HG02623 (cell line): ENCODE measurements around the gene RPL21.
A peak's percentile ranks its signal among the peaks of the same experiment; 100 is the strongest.
"Not testable (repeated sequence)": the region's sequence is repeated elsewhere in the genome, so short reads cannot be mapped to it uniquely, and the experiment has no call there.

Experiments
- ATAC-seq: cut with Tn5 transposase; IDR thresholded peaks from one replicate; pipeline ENCODE4 v1.9.1; 2021; ENCODE audit warnings: moderate library complexity; ENCODE audit not compliant: unreplicated experiment

RPL21 gene

DNA sequence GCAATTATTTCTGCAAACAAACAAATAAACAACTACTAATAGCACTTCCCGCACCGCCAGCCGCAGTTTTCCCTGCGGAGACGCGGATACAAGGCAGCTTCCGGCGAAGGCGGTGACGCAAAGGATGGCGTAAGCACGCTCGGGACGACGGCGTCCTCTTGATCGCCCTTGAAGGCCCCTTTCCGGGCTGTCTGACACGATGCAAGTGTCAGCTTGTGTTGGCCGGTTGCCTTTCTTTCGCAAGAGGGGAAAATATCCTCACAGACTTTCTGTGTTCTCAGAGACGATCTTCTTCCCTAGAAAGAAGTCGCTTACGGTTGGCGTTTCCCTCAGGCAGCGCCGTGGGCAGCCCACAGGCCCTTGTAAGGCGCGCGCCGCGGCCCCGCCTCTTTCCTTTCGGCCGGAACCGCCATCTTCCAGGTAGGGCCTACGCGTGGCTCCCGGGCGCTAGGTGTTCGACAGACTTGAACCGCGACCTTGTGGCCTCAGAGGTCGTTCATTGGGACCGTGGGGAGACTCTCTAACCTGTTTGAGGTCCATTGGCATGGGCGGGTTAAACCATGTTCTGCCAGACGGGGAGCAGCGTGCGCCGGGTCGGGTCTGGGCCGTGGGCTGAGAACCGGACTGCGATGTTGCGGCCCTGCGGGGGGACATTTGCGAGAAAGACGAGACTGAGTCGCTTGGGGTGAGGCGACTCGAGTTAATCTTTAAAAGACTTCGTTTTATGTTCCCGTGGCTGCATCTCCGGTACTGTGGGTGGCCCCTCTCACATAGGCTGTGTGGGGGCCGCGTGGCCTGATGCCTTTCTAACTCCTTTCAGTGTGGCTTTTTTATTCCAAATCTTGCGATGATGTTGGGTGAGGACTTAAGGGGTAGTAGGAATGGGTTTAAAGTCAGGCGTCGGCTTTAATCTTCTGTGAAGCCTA lies at the start of gene RPL21:
TSS of gene RPL21 (plus strand) at position 393 of the 926 bp plus-strand sequence. CDS start 2,219 bp downstream, outside the sequence.
- ATAC-seq: peak; percentile 91

DNA sequence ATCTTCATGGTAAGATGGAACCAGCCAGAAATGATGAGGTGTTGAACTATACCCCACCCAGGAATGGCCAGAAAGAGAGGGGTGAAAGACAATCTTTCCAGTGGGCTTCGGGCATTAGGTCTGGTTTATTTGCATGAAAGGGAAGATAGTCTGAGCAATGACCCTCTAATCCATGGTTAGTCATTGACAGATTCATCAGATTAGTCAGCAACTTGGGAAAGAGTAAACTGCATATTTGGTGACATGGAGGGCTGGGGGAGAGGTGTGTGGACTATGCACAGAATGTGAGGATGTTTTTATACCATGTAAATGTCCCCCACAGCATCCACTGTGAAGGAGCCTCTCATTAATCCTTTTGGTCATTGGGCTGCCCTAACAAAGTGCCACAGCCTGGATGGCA lies 49.7 kb upstream of the RPL21 start:
- ATAC-seq: no peak

DNA sequence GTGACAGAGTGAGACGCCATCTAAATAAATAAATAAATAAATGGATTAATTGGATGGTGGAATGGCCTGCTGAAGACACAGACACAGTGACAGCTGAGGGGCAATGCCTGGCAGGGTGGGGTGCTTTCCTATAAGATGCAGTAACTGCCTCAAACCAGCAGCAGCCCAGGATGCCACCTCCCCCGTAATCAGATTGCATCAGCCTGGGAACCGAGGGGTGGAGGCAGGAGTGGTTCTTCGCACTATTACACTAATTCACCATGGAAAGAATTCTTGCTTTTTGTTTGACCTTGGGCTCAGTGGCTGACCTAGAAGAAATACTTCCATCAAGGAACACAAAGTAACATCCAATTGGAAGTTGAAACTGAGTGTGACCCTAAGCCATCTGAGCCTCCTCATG lies 48.2 kb upstream of the RPL21 start:
- no peak for ATAC-seq

DNA sequence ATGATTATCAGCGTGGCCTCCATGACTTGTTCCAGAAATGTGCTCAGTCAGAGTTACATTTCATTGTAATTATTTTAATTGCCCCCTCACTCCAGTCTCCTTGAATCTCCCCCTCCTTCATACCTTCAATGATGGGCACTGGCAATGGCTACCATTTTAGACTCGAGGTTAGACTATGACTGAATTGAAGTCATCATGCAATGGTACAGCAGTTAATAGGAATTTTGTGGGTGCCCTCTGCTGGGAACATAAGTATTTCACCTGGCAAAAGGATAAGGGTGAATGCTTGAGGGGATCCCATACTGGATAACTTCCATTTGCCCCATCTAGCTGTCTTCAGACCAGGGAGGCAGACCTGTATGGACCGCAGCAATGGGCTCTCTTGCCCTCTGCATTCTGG lies 47.5 kb upstream of the RPL21 start:
- no peak for ATAC-seq

DNA sequence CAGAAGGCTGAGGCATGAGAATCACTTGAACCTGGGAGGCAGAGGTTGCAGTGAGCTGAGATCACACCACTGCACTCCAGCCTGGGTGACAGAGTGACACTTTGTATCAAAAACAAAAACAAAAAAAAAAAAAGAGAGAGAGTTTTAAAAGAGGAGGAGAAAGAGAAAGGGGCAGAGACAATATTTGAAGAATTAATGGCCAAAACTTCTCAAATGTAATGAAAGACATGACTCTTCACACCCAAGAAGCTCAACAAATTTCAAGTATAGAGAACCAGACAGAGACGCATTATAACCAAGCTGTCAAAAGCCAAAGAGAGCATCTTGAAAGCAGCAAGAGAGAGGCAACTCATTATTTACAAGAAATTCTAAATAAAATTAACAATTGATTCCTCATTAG lies 42.8 kb upstream of the RPL21 start:
- no peak for ATAC-seq

DNA sequence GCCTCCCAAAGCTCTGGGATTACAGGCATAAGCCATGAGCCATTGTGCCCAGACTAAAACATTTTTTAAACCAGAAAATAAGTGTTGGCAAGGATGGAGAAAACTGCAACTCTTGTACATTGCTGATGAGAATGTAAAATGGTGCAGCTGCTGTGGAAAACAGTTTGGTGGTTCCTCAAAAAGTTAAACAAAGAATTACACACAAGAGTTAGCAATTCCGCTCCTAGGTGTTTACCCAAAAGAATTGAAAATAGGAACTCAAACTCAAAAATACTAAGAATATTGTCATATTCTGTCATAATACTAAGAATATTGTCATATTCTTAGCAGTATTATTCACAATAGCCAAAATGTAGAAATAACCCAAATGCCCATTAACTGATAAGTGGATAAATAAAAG lies 40.1 kb upstream of the RPL21 start:
- no peak for ATAC-seq

DNA sequence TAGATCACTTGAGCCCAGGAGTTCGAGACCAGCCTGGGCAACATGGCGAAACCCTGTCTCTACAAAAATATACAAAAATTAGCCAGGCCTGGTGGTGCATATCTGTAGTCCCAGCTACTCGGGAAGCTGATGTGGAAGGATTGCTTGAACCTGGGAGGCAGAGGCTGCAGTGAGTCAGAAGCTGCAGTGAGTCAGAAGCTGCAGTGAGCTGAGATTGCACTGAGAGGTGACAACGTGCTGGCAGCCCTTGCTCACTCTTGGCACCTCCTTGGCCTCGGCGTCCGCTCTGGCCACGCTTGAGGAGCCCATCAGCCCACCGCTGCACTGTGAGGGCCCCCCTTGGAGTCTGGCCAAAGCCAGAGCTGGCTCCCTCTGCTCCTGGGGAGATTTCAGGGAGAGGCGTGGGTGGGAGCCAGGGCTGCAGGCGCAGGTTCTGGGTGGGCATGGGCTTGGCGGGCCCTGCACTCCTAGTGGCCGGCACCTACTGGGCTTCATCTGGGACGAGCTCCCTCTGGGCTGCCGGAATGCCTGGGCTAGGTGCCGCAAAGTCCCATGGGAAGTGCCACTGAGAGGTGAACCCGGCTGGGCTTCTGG lies 39.5 kb upstream of the RPL21 start:
- ATAC-seq: no peak

DNA sequence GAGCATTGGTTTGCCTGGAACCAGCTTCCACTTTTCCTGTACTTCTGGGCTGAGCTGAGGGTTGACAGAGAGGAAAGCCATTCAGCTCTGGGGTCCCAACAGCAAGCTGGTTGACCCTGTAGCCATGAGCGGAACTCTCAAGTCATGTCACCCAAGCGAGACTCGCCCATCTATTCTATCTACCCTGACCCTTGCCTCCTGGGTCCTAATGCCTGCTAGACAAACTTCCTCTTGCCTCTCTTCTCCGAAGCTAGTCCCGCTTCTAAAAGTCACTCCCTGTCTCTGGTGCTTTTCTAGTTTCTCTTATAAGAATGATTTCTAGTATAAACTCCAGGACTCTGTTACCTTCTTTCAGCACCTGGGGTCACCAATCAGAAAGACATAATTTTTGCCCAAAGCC lies 38.0 kb upstream of the RPL21 start:
- not testable (repeated sequence) for ATAC-seq

DNA sequence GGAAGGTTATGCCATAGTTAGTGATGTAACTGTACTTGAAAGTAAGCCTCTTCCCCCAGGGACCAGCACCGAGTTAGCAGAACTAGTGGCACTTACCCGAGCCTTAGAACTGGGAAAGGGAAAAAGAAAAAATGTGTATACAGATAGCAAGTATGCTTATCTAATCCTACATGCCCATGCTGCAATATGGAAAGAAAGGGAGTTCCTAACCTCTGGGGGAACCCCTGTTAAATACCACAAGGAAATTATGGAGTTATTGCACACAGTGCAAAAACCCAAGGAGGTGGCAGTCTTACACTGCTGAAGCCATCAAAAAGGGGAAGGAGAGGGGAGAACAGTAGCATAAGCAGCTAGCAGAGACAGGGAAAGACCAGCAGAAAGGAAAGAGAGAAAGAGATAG lies 33.6 kb upstream of the RPL21 start:
- not testable (repeated sequence) for ATAC-seq

DNA sequence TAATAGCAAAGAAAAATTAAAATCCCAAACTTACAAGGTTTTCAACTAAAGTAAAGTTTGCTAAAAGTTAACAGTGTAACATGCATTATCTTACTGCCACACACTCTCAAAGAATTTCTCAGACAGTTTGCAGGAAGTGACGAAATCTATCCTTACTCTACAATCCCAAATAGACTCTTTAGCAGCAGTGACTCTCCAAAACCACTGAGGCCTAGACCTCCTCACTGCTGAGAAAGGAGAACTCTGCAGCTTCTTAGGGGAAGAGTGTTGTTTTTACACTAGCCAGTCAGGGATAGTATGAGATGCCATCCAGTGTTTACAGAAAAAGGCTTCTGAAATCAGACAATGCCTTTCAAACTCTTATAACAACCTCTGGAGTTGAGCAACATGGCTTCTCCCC lies 32.5 kb upstream of the RPL21 start:
- not testable (repeated sequence) for ATAC-seq

DNA sequence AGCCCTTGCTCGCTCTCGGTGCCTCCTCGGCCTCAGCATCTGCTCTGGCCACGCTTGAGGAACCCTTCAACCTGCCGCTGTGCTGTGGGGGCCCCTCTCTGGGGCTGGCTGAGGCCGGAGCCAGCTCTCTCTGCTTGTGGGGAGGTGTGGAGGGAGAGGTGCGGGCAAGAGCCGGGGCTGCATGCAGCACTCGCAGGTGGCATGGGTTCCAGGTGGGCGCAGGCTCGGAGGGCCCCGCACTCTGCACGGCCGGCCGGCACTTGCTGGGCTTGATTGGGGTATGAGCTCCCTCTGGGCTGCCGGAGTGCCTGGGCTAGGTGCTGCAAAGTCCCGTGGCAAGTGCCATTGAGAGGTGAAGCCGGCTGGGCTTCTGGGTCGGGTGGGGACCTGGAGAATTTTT lies 31.7 kb upstream of the RPL21 start:
- ATAC-seq: no peak

DNA sequence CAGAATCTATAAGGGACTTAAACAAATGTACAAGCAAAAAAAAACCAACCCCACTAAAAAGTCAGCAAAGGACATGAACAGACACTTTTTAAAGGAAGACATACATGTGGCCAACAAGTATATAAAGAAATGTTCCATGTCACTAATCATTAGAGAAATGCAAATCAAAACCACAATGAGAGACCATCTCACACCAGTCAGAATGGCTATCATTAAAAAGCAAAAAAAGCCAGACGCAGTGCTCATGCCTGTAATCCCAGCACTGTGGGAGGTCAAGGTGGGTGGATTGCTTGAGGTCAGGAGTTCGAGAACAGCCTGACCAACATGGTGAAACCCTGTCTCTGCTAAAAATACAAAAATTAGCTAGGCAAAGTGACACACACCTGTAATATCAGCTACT lies 29.3 kb upstream of the RPL21 start:
- ATAC-seq: peak; percentile 61

DNA sequence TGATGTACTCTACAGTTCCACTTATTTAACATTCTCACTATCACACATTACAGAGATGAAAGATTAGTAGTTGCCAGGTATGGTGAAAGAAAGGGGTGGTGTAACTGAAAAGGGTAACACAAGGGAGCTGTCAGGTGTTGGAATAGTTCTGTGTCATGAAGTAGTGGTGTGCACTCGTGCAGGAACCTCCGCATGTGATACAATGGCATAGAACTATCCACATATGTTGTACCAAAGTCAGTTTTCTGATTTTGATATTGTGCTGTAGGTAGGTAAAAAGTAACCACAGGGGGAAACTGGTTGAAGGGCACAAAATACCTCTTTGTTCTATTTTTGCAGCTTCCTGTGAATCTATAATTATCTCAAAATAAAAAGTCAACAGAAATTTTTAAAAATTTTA lies 24.4 kb upstream of the RPL21 start:
- ATAC-seq: no peak

DNA sequence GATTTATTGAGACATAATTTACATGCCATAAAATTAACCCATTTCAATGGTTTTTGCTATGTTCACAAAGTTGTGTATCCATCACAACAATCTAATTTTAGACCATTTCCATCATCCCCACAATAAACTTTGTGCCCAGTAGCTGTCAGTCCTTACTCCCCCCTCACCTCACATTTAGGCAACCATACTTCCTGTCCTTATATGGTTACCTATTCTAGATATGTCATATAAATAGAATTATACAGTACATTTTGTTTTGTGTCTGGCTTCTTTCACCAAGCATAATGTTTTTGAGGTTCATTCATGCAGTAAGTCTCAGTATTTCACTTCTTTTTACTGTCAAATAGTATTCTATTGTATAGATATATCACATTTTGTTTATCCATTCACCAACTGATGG lies 23.2 kb upstream of the RPL21 start:
- no peak for ATAC-seq

DNA sequence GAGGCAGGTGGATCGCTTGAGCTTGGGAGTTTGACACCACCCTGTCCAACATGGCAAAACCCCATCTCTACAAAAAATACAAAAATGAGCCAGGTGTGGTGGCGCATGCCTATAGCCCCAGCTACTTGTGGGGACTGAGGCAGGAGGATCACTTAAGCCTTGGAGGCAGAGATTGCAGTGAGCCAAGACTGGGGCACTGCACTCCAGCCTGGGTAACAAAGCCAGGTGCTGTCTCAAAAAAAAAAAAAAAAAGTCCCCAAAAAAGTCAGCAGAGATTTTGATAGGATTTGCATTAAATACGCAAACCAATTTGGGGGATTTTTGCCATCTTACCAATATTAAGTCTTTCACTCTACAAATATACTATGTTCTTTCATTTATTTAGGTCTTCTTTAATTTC lies 21.7 kb upstream of the RPL21 start:
- no peak for ATAC-seq

DNA sequence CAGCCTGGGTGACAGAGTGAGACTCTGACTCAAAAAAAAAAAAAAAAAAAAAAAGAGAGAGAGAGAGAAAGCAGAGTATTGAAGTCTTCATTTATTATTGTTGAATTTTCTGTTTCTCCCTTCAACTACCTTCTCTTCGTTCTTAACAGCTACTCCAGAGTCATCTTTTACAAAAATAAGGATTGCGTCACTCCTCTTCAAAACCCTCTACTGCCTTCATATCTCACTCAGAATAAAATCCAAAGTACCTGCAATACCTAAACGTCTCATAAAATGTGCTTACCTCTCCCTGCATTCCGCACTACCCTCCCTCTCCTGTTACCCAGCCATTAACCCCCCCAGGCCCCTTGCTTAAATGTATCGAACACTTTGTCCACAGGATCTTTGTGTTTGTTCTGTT lies 17.4 kb upstream of the RPL21 start:
- ATAC-seq: no peak

DNA sequence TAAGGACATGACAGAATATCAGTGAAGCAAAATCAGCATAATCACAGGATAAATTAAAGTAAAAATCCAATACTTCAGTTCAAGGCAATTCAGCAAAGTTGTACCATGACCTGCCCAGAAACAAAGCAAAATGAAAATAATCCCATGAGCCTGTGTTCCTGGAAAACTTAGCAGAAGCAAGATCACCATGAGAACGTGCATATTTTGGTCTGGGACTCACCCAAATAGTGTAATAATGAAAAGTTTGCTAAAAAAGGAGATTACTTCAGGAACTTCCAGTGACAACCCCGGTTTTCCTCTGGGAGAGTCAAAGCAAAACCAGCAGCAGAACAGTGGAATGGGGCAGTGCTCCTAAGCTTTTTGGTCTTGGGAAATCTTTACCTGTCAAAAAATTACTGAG lies 14.9 kb upstream of the RPL21 start:
- ATAC-seq: no peak

DNA sequence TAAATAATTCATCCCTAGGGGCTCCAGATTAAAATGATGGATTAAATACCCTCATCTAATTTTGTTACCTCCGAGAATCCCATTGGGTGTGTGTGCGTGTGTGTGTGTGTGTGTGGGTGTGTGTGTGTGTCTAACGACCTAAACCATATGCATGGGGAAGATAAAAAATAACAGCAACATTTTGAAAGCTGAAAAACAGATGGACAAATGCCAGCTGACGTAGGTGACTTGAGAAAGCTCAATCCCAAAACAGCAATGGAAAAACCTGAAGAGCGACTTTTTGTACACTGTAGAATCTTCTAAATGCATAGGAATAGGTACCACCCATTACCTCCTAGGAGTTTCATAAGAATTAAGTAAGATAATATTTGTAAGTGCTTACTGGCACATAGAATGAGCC lies 8.7 kb upstream of the RPL21 start:
- no peak for ATAC-seq

DNA sequence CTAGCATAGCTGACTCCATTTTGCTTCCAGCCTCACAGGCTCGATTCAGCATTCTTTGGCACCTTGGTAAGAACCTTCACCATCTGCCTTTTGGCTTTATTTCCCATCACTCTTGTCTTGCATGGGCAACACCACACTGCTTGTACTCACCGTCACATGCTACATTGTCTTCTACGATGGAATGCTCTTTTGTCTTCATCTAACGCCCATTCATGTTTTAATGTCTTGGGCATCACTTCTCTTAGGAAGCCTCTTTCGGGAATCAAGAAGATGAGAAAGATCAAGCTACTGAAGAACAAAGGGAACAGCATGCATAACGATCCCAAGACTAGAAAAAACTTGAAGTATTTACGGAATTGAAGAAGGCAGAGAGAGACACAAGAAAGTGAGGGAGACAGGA lies 5.7 kb upstream of the RPL21 start:
- ATAC-seq: no peak

DNA sequence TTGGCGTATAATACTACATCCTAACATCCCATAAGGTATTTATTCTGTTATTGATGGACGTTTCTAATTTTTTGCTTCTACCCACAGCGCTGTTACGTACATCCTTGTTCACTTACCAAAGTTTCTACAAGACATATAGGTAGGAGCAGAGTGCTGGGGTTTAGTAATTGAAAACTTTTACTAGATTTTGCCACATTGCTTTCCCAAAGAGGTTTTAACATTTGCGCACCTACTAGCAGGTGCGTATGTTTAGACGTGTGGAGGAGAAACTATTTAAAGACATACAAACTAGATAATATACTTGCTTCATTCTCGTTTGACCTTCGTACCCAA lies 559 bp upstream of the RPL21 start:
- peak; percentile 5 for ATAC-seq

DNA sequence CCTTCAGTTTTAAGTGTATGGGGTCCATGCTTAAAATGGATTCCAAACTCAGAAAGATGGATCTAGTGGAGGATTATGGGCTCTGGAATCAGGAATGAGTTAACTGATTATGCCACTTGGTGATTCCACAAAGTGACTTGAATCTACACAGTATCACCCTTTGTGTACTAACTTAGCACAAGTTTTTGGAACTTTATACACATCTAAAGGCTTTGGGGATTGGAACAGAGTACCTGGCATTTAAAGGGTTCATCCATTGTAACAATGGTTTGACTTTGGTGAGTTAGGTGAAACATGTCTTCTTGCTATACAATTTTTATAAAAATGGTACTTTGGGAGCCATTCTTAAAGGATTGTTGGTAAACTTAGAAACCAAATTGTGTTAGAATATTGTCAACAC lies 1.1 kb downstream of the RPL21 start:
- no peak for ATAC-seq

DNA sequence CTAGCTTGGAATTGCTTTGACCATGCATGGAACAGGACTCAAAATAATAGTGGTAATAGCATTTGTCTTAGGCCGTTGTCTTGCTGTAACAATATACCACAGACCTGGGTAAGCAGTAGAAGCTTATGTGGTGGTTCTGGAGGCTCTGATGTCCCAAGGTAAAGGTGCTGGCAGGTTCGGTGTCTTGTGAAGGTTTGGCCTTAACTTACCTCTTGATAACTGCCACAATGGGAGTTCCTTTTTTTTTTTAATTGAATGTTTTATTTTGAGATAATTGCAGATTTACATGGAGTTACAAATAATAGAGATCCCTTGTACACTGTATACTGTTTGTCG lies 5.8 kb downstream of the RPL21 start:
- no peak for ATAC-seq
